Body of pancreas (tissue), 4 donors: ENCODE results near the gene MIER1. TPM values are rescaled to one million over a fixed set of nuclear protein-coding genes. Genes with fewer than 3 reads are reported as not detected.
A peak's percentile ranks its signal among the peaks of the same experiment; 100 is the strongest.

Experiments
- ATAC-seq: fragments of 150-250 bp; one replicate; pipeline ENCODE4 v1.9.1; 2016
- DNase-seq, 4 donors: peaks; one replicate each; pipeline ENCODE4 v3.0.0-alpha.2; 2019
- H3K27ac ChIP-seq, 4 donors: fragments of 200-600 bp; sonication (generic); 1 replicate in 3 of 4; 2 replicates in 1 of 4; pipeline versions ENCODE4 v1.5.1 to v1.6.1; 2016 to 2019; ENCODE audit warnings: mild to moderate bottlenecking in 1 of 4, mixed read lengths in 1 of 4, moderate library complexity in 1 of 4
- H3K27me3 ChIP-seq, 2 donors: fragments of 200-600 bp; sonication (generic); one replicate each; pipeline ENCODE4 v1.6.0; 2016; ENCODE audit warnings: mild to moderate bottlenecking in 1 of 2
- H3K36me3 ChIP-seq, 2 donors: fragments of 200-600 bp; sonication (generic); replicated peaks in 1 of 2; 2 replicates each; pipeline ENCODE4 v1.5.1; 2016; ENCODE audit warnings: low read depth in 2 of 2; ENCODE audit not compliant: insufficient read depth in 1 of 2
- H3K4me1 ChIP-seq: fragments of 200-600 bp; sonication (generic); one replicate; pipeline ENCODE4 v1.6.0; 2016
- H3K4me3 ChIP-seq, 2 donors: fragments of 200-600 bp; sonication (generic); 1 replicate in 1 of 2; 2 replicates in 1 of 2; pipeline ENCODE4 v1.5.1; 2016 to 2019
- H3K9me3 ChIP-seq, 3 donors: fragments of 200-600 bp; sonication (generic); 1 replicate in 2 of 3; 2 replicates in 1 of 3; pipeline ENCODE4 v1.5.1; 2016
- POLR2A ChIP-seq, 3 donors: fragments of 450-650 bp; IDR thresholded peaks; one replicate each; pipeline ENCODE4 v1.6.1; 2016; ENCODE audit warnings: antibody characterized with exemption in 3 of 3, mild to moderate bottlenecking in 2 of 3
- WGBS, 2 donors: methylation state at CpG; one replicate each; pipeline ENCODE4 v1.1.5; 2017; 5-methylcytosine and 5-hydroxymethylcytosine counted together
- intact Hi-C: fragments of 100-400 bp; cut with DNase I; formaldehyde crosslinking; loops from one replicate; pipeline ENCODE4 v1.15.1; 2023
- total RNA-seq, 2 donors: library from RNA; depleted of rRNA; stranded (reverse); fragments of >200 nt; gene quantifications; one replicate each; pipeline ENCODE4 v1.1.0, GENCODE V29; 2016
- TF ChIP-seq, protein P1 (sequence below), 7 experiments: fragments of 450-650 bp in 4 of 7; fragments of 200-600 bp in 3 of 7; sonication (generic) in 3 of 7; IDR thresholded peaks; one replicate each; pipeline ENCODE4 v1.5.1; 2016 to 2019; ENCODE audit warnings: antibody characterized with exemption in 7 of 7

The MIER1 gene
- total RNA-seq, 2 donors from 2014 or later: 14.2 to 25.2 TPM

DNA sequence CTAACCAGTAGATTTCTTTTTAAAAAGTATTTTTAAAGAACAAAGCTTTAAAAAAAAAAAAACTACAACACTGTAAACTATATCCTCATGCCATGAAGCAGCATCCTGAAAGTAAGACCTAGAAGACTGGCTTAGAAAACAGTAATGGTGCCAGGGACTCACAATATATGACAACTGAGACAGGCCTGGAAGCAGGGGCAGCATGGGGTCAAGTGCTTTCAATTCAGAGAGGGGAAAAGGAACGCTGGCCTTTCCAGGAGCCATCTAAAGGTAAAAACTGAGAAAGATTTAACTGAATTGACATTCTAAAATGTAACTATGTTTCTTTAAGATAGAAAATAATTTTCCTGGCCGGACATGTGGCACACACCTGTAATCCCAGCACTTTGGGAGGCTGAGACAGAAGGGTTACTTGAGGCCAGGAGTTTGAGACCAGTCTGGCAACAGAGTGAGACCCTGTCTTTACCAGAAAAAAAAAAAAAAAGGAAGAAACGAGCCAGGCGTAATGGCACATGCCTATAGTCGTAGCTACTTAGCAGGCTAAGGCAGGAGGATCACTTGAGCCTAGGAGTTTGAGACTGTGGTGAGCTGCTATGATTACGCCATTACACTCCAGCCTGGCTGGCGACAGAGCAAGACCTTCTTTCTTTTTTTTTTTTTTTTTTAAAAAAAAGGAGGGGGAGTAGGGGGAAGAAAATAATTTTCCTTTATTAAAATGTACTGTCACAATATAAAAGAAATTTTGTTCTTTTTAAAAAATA lies 75.0 kb downstream of the MIER1 start:
- intact Hi-C loops: no loop called here
- Histone ChIP-seq H3K9me3 (no peaks in the 10 kb centered on the region), H3K27me3 (no peaks in the 10 kb centered on the region), H3K4me1 (peaks cover 57% of the 10 kb centered on the region), H3K36me3 (no peaks in the 10 kb centered on the region), H3K4me3 (no peak overlapping the region), H3K27ac (peak overlapping the region in 3 of 4 donors; percentile 20 to 78 (median 67))
- DNase-seq (peak in 2 of 4 donors; percentile 12 to 19), ATAC-seq (peak; percentile 22)
- TF ChIP-seq, protein P1, sequence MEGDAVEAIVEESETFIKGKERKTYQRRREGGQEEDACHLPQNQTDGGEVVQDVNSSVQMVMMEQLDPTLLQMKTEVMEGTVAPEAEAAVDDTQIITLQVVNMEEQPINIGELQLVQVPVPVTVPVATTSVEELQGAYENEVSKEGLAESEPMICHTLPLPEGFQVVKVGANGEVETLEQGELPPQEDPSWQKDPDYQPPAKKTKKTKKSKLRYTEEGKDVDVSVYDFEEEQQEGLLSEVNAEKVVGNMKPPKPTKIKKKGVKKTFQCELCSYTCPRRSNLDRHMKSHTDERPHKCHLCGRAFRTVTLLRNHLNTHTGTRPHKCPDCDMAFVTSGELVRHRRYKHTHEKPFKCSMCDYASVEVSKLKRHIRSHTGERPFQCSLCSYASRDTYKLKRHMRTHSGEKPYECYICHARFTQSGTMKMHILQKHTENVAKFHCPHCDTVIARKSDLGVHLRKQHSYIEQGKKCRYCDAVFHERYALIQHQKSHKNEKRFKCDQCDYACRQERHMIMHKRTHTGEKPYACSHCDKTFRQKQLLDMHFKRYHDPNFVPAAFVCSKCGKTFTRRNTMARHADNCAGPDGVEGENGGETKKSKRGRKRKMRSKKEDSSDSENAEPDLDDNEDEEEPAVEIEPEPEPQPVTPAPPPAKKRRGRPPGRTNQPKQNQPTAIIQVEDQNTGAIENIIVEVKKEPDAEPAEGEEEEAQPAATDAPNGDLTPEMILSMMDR (IDR thresholded peaks at IDR 0.05): no peak
- TF ChIP-seq POLR2A (IDR thresholded peaks at IDR 0.05): no peak
- 48 to 52% methylated on average over 7 of the region's 7 CpGs for WGBS, 2 donors

- intact Hi-C loops: no loop called here
- ATAC-seq (peak; percentile 74), DNase-seq (peak; percentile 34 to 68 (median 58))
- Histone ChIP-seq H3K36me3 (no peaks in the 10 kb centered on the region), H3K27me3 (no peaks in the 10 kb centered on the region), H3K9me3 (no peaks in the 10 kb centered on the region), H3K4me1 (peaks cover 64% of the 10 kb centered on the region), H3K27ac (peak overlapping the region; percentile 41 to 78 (median 63)), H3K4me3 (no peak overlapping the region)
- WGBS, 2 donors: 46 to 53% methylated on average over 5 of the region's 5 CpGs
- no peak for TF ChIP-seq POLR2A (IDR thresholded peaks at IDR 0.05)
- TF ChIP-seq, protein P1 (IDR thresholded peaks at IDR 0.05): no peak
Measured at GRCh38 chr1:67001682-67002425, 77.1 kb downstream of the MIER1 start.

DNA sequence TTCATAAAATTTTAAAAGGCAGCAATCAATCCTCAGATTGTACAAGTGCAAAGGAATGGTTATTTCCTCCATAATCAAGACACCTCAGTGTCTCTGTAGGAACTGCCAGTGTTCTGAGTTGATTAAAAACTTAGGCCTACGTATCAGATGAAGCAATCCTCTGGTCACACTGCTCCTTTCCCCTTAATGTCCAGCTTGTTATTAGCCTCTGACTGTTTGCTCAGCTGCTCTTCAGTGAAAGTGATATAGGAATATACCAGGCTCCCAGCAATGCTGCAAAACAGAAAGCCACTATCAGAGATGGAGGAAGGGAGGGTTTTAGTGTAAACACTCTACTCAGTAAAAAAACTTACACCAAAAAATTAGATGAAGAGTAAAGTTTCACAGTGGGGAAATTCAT lies 79.4 kb downstream of the MIER1 start:
- peak in 1 of 4 donors; percentile 26 for DNase-seq
- H3K4me1 ChIP-seq: peaks cover 60% of the 10 kb centered on the region
- intact Hi-C loops: no loop called here
- no peak overlapping the region for H3K4me3 ChIP-seq
- no peaks in the 10 kb centered on the region for H3K36me3 ChIP-seq
- H3K27me3 ChIP-seq: no peaks in the 10 kb centered on the region
- H3K27ac ChIP-seq: peak overlapping the region in 2 of 4 donors; percentile 14 to 22
- no peaks in the 10 kb centered on the region for H3K9me3 ChIP-seq
- no peak for ATAC-seq
- no peak for TF ChIP-seq POLR2A (IDR thresholded peaks at IDR 0.05)
- TF ChIP-seq, protein P1 (IDR thresholded peaks at IDR 0.05): no peak
- WGBS, 2 donors: 38 to 46% methylated on average over 1 of the region's 1 CpG

DNA sequence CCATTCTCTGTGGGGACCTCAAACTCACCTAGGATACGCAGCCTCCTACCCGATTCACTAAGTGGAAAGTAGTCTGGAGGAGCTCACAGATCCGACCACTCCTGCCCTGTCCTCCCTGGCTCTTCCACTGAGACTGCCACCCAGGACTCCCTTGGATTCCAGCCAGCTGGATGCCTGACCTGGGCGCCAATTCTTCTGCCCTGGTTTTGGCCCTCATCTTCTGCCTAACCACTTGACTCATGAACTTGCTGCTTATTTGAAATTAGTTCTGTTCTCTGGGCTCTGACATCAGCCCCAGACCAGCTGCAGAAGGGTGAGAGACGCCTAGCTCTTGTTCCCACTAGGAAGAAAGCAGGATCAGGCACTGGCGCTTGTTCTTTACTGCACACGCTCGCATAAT lies 80.3 kb downstream of the MIER1 start:
- Histone ChIP-seq H3K9me3 (no peaks in the 10 kb centered on the region), H3K4me1 (peaks cover 51% of the 10 kb centered on the region), H3K27ac (no peak overlapping the region), H3K36me3 (no peaks in the 10 kb centered on the region), H3K27me3 (no peaks in the 10 kb centered on the region), H3K4me3 (no peak overlapping the region)
- no peak for ATAC-seq
- peak in 1 of 4 donors; percentile 24 for DNase-seq
- 85 to 88% methylated on average over 8 of the region's 8 CpGs for WGBS, 2 donors
- no peak for TF ChIP-seq POLR2A (IDR thresholded peaks at IDR 0.05)
- intact Hi-C loops: no loop called here

- 88 to 92% methylated on average over 3 of the region's 3 CpGs for WGBS, 2 donors
- DNase-seq: no peak
Measured at GRCh38 chr1:67009792-67010191, 85.0 kb downstream of the MIER1 start.

More at GRCh38 chr1:67009792-67010191, 85.0 kb downstream of the MIER1 start:
- H3K9me3 ChIP-seq: no peaks in the 10 kb centered on the region
- intact Hi-C loops: no loop called here
- ATAC-seq: no peak
- H3K36me3 ChIP-seq: no peaks in the 10 kb centered on the region
- H3K4me1 ChIP-seq: peaks cover 8% of the 10 kb centered on the region
- no peak overlapping the region for H3K4me3 ChIP-seq
- H3K27me3 ChIP-seq: no peaks in the 10 kb centered on the region
- no peak for TF ChIP-seq POLR2A (IDR thresholded peaks at IDR 0.05)
- TF ChIP-seq, protein P1 (IDR thresholded peaks at IDR 0.05): no peak
- no peak overlapping the region for H3K27ac ChIP-seq
